HEK293T (cell line): ENCODE results near the gene MCFD2.

Experiments
- CTCF ChIA-PET: fragments of 350-600 bp; formaldehyde crosslinking; extraction: SDS; loops from one replicate; lab custom pipeline; 2021; ENCODE audit warnings: antibody characterized with exemption, inconsistent platforms; lab: Yijun Ruan, JAX
- POLR2A ChIA-PET: fragments of 350-600 bp; formaldehyde crosslinking; extraction: SDS; loops from one replicate; lab custom pipeline; 2020; ENCODE audit warnings: antibody characterized with exemption, inconsistent platforms; lab: Yijun Ruan, JAX
- DNase-seq: peaks from one replicate; pipeline ENCODE4 v3.0.0; 2012; ENCODE audit warnings: mixed read lengths; ENCODE audit errors: extremely low spot score
- ARNT ChIP-seq: fragments of 450-650 bp; IDR thresholded peaks from 2 replicates; pipeline ENCODE4 v1.6.1; 2017; ENCODE audit warnings: mild to moderate bottlenecking
- BHLHE40 ChIP-seq: fragments of 450-650 bp; IDR thresholded peaks from 2 replicates; pipeline ENCODE4 v1.6.1; 2016; ENCODE audit warnings: mild to moderate bottlenecking, moderate library complexity, borderline replicate concordance
- CTBP1 ChIP-seq: fragments of 450-650 bp; IDR thresholded peaks from 2 replicates; pipeline ENCODE4 v1.6.1; 2016; ENCODE audit warnings: borderline replicate concordance
- ELF4 ChIP-seq: fragments of 450-650 bp; IDR thresholded peaks from 2 replicates; pipeline ENCODE4 v1.6.1; 2017; ENCODE audit warnings: antibody characterized with exemption
- FOXA1 ChIP-seq: fragments of 450-650 bp; IDR thresholded peaks from 2 replicates; pipeline ENCODE4 v1.6.1; 2016; ENCODE audit warnings: mild to moderate bottlenecking
- FOXK2 ChIP-seq: fragments of 450-650 bp; IDR thresholded peaks from 2 replicates; pipeline ENCODE4 v1.6.1; 2016; ENCODE audit warnings: mild to moderate bottlenecking
- FOXM1 ChIP-seq: fragments of 450-650 bp; IDR thresholded peaks from 2 replicates; pipeline ENCODE4 v1.6.1; 2017; ENCODE audit warnings: mild to moderate bottlenecking, borderline replicate concordance
- HDGF ChIP-seq: fragments of 450-650 bp; IDR thresholded peaks from 2 replicates; pipeline ENCODE4 v1.6.1; 2017; ENCODE audit warnings: antibody characterized with exemption, borderline replicate concordance
- L3MBTL2 ChIP-seq: fragments of 450-650 bp; conservative IDR thresholded peaks from 2 replicates; pipeline ENCODE4 v1.6.1; 2016; ENCODE audit warnings: mild to moderate bottlenecking
- LEF1 ChIP-seq: fragments of 450-650 bp; IDR thresholded peaks from 2 replicates; pipeline ENCODE4 v1.6.1; 2017; ENCODE audit warnings: mild to moderate bottlenecking, borderline replicate concordance
- NFRKB ChIP-seq: fragments of 450-650 bp; IDR thresholded peaks from 2 replicates; pipeline ENCODE4 v1.6.1; 2016; ENCODE audit warnings: mild to moderate bottlenecking, moderate library complexity
- SP1 ChIP-seq: fragments of 450-650 bp; IDR thresholded peaks from 2 replicates; pipeline ENCODE4 v1.6.1; 2017
- SUZ12 ChIP-seq: fragments of 450-650 bp; IDR thresholded peaks from 2 replicates; pipeline ENCODE4 v1.6.1; 2016; ENCODE audit warnings: mild to moderate bottlenecking
- TARDBP ChIP-seq: fragments of 450-650 bp; IDR thresholded peaks from 2 replicates; pipeline ENCODE4 v1.6.1; 2016
- ZNF384 ChIP-seq: fragments of 450-650 bp; IDR thresholded peaks from 2 replicates; pipeline ENCODE4 v1.6.1; 2016
- TF ChIP-seq, protein P1 (sequence below): fragments of 450-650 bp; IDR thresholded peaks from 2 replicates; pipeline ENCODE4 v1.6.1; 2016

The MCFD2 gene

DNA sequence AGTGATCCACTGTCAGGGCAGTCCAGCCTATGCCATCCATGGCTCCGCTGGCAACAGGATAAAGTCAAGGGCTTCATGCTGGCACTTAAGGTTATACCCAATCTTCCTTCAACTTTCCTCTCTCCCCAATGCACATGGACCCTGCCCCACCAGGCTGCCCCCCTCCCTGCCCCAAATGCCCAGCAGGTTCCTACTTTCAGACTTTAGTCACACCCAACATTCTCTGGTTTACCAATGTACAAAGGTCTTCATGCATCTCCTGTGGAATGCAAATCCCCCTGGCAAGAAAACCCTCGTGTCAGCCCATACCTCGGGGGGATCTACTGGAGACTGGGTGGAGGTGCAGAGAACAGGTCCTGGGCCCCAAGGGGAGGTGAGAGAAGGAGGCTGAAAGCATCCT lies 59.3 kb downstream of the MCFD2 start:
- ChIA-PET CTCF (no interaction called here), POLR2A (no interaction called here)
- no peak for DNase-seq
- TF ChIP-seq, protein P1, sequence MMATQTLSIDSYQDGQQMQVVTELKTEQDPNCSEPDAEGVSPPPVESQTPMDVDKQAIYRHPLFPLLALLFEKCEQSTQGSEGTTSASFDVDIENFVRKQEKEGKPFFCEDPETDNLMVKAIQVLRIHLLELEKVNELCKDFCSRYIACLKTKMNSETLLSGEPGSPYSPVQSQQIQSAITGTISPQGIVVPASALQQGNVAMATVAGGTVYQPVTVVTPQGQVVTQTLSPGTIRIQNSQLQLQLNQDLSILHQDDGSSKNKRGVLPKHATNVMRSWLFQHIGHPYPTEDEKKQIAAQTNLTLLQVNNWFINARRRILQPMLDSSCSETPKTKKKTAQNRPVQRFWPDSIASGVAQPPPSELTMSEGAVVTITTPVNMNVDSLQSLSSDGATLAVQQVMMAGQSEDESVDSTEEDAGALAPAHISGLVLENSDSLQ = no peak
- TF ChIP-seq HDGF (no peak), FOXA1 (no peak), FOXK2 (no peak), BHLHE40 (no peak), ZNF384 (no peak), FOXM1 (no peak), SP1 (no peak), ELF4 (no peak), NFRKB (no peak), ARNT (no peak), LEF1 (no peak), SUZ12 (no peak), L3MBTL2 (no peak), CTBP1 (no peak), TARDBP (no peak)

DNA sequence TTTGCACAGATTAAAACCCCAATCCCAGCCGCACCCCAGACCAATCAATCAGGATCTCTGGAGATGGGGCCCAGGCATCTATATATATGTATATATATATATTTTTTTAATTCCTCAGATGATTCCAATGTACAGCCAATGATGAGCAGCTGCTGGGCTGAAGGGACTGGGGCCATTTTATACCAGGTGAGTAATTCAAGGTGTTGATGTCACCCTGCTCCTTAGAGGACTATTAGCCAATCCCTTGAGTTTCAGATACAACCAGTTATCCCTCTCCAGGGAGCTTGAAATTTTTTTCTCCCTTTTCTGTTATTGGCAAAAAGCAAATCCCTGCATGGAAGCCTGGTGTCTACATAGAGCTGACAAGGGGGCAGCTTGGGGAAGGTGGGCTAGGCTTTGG lies 59.8 kb downstream of the MCFD2 start:
- DNase-seq = no peak
- POLR2A ChIA-PET = no interaction called here
- TF ChIP-seq BHLHE40 (no peak), TARDBP (no peak), ARNT (no peak), L3MBTL2 (no peak), FOXM1 (no peak), ZNF384 (no peak), HDGF (no peak), NFRKB (no peak), LEF1 (no peak), FOXA1 (no peak), FOXK2 (no peak), ELF4 (no peak), SUZ12 (no peak), CTBP1 (no peak), SP1 (no peak)
- TF ChIP-seq, protein P1 = no peak
- CTCF ChIA-PET = no interaction called here

- no peak for TF ChIP-seq HDGF
- no peak for TF ChIP-seq FOXA1
- no peak for TF ChIP-seq CTBP1
- TF ChIP-seq ARNT = no peak
- TF ChIP-seq, protein P1 = no peak
- no peak for DNase-seq
- POLR2A ChIA-PET = no interaction called here
- CTCF ChIA-PET = no interaction called here
Observed at GRCh38 chr2:46854260-46854659, 61.3 kb downstream of the MCFD2 start.

DNA sequence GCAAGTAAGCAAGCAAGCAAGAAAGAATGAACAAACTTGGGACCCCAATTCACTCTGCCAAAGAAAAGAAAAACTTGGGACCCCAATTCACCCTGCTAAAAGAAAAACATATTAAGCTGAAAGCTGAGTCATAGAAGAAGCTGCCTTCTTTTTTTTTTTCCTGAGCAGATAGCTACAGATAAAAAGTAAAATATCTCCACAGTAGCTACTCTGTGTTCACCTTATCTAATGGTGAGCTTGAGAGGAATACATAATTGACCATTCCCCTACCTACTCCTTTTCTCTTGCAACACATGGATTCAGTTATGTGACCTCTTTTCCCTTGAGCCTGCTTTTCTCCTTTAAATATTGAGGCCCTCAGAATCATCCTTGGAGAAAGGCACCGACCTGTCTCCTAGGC lies 63.0 kb downstream of the MCFD2 start:
- POLR2A ChIA-PET = no interaction called here
- TF ChIP-seq FOXA1 (no peak), LEF1 (no peak), FOXK2 (no peak), ELF4 (no peak), SP1 (no peak), BHLHE40 (no peak), CTBP1 (no peak), ZNF384 (no peak), L3MBTL2 (no peak), HDGF (no peak), ARNT (no peak), TARDBP (no peak), SUZ12 (no peak), NFRKB (no peak), FOXM1 (no peak)
- TF ChIP-seq, protein P1 = no peak
- DNase-seq = no peak
- CTCF ChIA-PET = interaction anchor here (0.6 to 0.7 kb wide), 2 partner anchors 11 to 61 kb away, joined by 3 read pairs; no protein-coding TSS in a partner anchor

DNA sequence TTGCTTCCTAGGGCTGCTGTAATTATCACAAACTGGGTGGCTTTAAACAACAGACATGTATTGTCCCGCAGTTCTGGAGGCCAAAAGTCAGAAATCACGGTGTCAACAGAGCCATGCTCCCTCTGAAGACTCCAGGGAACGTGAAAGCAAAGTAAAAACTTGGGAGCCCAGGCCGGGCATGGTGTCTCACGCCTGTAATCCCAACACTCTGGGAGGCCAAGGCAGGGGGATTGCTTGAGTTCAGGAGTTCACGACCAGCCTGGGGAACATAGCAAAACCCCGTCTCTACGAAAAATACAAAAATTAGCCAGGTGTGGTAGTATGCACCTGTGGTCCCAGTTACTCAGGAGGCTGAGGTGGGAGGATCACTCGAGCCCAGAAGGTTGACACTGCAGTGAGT lies 63.5 kb downstream of the MCFD2 start:
- TF ChIP-seq HDGF (no peak), BHLHE40 (no peak), SUZ12 (no peak), NFRKB (no peak), FOXM1 (no peak), ZNF384 (no peak), ELF4 (no peak), L3MBTL2 (no peak), TARDBP (no peak), LEF1 (no peak), FOXK2 (no peak), CTBP1 (no peak), SP1 (no peak)
- TF ChIP-seq, protein P1 = no peak
- DNase-seq = no peak
- ChIA-PET CTCF (interaction anchor here (0.7 kb wide), 1 partner anchor 11 kb away, joined by 3 read pairs; no protein-coding TSS in a partner anchor), POLR2A (no interaction called here)
